Subcutaneous abdominal adipose tissue (tissue), 5 donors: ENCODE measurements around the gene VWA1.

Experiments
- H3K27ac ChIP-seq: one replicate; pipeline ENCODE4 v1.7.0; 2013; ENCODE audit warnings: low read depth, mild to moderate bottlenecking, inconsistent platforms, low read length, moderate library complexity
- H3K27me3 ChIP-seq, 5 donors: one replicate each; pipeline ENCODE4 v1.7.0; 2013; ENCODE audit warnings: low read length in 5 of 5, inconsistent platforms in 1 of 5; ENCODE audit not compliant: control insufficient read depth in 5 of 5, insufficient read depth in 4 of 5
- H3K36me3 ChIP-seq, 5 donors: one replicate each; pipeline ENCODE4 v1.7.0; 2013; ENCODE audit warnings: low read length in 5 of 5; ENCODE audit not compliant: control insufficient read depth in 5 of 5, insufficient read depth in 5 of 5
- H3K4me1 ChIP-seq, 5 donors: one replicate each; pipeline ENCODE4 v1.7.0; 2013; ENCODE audit warnings: low read length in 5 of 5, mild to moderate bottlenecking in 3 of 5, moderate library complexity in 1 of 5; ENCODE audit not compliant: control insufficient read depth in 5 of 5, insufficient read depth in 5 of 5
- H3K4me3 ChIP-seq, 5 donors: one replicate each; pipeline ENCODE4 v1.7.0; 2013; ENCODE audit warnings: low read length in 5 of 5, low read depth in 1 of 5
- H3K9ac ChIP-seq, 5 donors: one replicate each; pipeline ENCODE4 v1.7.0; 2013; ENCODE audit warnings: low read length in 5 of 5, mild to moderate bottlenecking in 4 of 5, moderate library complexity in 3 of 5
- H3K9me3 ChIP-seq, 5 donors: one replicate each; pipeline ENCODE4 v1.7.0; 2013; ENCODE audit warnings: low read length in 5 of 5; ENCODE audit not compliant: control insufficient read depth in 5 of 5
- donor health status: healthy.
- donor health status: healthy.
- donor health status: healthy.
- donor health status: healthy.
- donor health status: healthy.

The VWA1 gene

DNA sequence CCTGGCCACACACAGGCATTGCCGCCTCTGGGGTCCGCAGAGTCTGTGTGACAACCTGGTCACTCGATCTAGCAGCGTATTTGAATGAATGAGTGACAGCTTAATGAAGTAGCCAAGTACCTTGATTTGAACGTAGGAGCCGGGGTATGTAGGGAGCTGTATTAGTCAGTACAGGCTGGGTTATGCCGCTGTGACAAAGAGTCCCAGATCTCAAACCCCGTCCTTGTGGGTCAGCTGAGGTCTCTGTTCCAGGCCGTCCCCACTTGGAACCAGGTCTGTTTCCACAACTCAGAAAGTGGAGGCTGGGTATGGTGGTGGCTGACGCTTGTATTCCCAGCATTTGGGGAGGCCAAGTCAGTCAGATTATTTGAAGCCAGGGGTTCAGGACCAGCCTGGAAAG lies 56.1 kb downstream of the VWA1 start:
- no peaks in the 10 kb centered on the region for H3K4me1 ChIP-seq
- no peaks in the 10 kb centered on the region for H3K27me3 ChIP-seq
- H3K36me3 ChIP-seq = peaks cover 4 to 77% (median 63%) of the 10 kb centered on the region in 5 donors
- no peak overlapping the region for H3K9ac ChIP-seq
- no peak overlapping the region for H3K4me3 ChIP-seq
- no peak overlapping the region for H3K27ac ChIP-seq
- peaks cover 0 to 16% (median 8%) of the 10 kb centered on the region in 5 donors for H3K9me3 ChIP-seq
